Common myeloid progenitor, CD34-positive (primary cell): ENCODE measurements around the gene TMEM101.
A peak's percentile ranks its signal among the peaks of the same experiment; 100 is the strongest.

Experiments
- CTCF ChIA-PET: fragments of 350-600 bp; sonication (Branson Sonifier 250); formaldehyde crosslinking; loops from one replicate; lab custom pipeline; 2021; ENCODE audit warnings: antibody characterized with exemption; lab: Charles Lee
- POLR2A ChIA-PET: fragments of 350-600 bp; sonication (Branson Sonifier 250); formaldehyde crosslinking; loops from one replicate; lab custom pipeline; 2021; ENCODE audit warnings: antibody characterized with exemption; lab: Charles Lee
- DNase-seq, 3 donors: peaks; one replicate each; pipeline versions ENCODE4 v3.0.0 to v3.0.0-alpha.2; 2013
- H3K27ac ChIP-seq, 2 experiments: 1 replicate in 1 of 2; 2 replicates in 1 of 2; pipeline ENCODE4 v1.7.0; 2013; ENCODE audit warnings: inconsistent platforms in 2 of 2, low read length in 2 of 2, mild to moderate bottlenecking in 2 of 2, low read depth in 1 of 2, moderate library complexity in 1 of 2; ENCODE audit not compliant: severe bottlenecking in 2 of 2, insufficient read depth in 1 of 2, poor library complexity in 1 of 2
- H3K27me3 ChIP-seq, 5 experiments: replicated peaks in 2 of 5; 1 replicate in 3 of 5; 2 replicates in 2 of 5; pipeline versions ENCODE4 v1.6.1 to v1.7.0; 2013; ENCODE audit warnings: low read length in 4 of 5, mild to moderate bottlenecking in 2 of 5, moderate library complexity in 2 of 5, inconsistent platforms in 1 of 5; ENCODE audit not compliant: insufficient read depth in 5 of 5, control insufficient read depth in 4 of 5
- H3K36me3 ChIP-seq, 4 experiments: 1 replicate in 2 of 4; 2 replicates in 2 of 4; pipeline versions ENCODE4 v1.6.1 to v1.7.0; 2013; ENCODE audit warnings: low read length in 3 of 4, control low read depth in 1 of 4, mild to moderate bottlenecking in 1 of 4; ENCODE audit not compliant: control insufficient read depth in 4 of 4, insufficient read depth in 4 of 4
- H3K4me1 ChIP-seq, 4 experiments: 1 replicate in 3 of 4; 2 replicates in 1 of 4; pipeline versions ENCODE4 v1.6.1 to v1.7.1; 2013; ENCODE audit warnings: low read length in 3 of 4, mild to moderate bottlenecking in 3 of 4, control low read depth in 1 of 4, inconsistent platforms in 1 of 4, moderate library complexity in 1 of 4; ENCODE audit not compliant: control insufficient read depth in 4 of 4, insufficient read depth in 4 of 4; ENCODE audit errors: control extremely low read depth in 1 of 4
- H3K4me3 ChIP-seq, 7 experiments: 1 replicate in 4 of 7; 2 replicates in 3 of 7; pipeline versions ENCODE4 v1.5.1 to v1.7.0; 2013; ENCODE audit warnings: mild to moderate bottlenecking in 7 of 7, low read length in 6 of 7, moderate library complexity in 6 of 7, inconsistent platforms in 2 of 7, low read depth in 2 of 7, control low read depth in 1 of 7; ENCODE audit not compliant: insufficient read depth in 4 of 7, control insufficient read depth in 1 of 7; ENCODE audit errors: extremely low read depth in 1 of 7
- H3K9me3 ChIP-seq, 5 experiments: 1 replicate in 4 of 5; 2 replicates in 1 of 5; pipeline versions ENCODE4 v1.6.1 to v1.7.1; 2013; ENCODE audit warnings: low read length in 4 of 5, mild to moderate bottlenecking in 2 of 5, inconsistent platforms in 1 of 5, low read depth in 1 of 5, moderate library complexity in 1 of 5; ENCODE audit not compliant: control insufficient read depth in 4 of 5, insufficient read depth in 2 of 5; ENCODE audit errors: control extremely low read depth in 1 of 5
- WGBS: methylation state at CpG from one replicate; pipeline ENCODE4 v1.1.5; 2013; ENCODE audit not compliant: insufficient coverage; 5-methylcytosine and 5-hydroxymethylcytosine counted together

Gene TMEM101

GRCh38 chr17:43994272-43995149 lies 20.3 kb downstream of the TMEM101 start:
- Histone ChIP-seq H3K4me3 (peak overlapping the region in 3 of 7 experiments; percentile 50 to 72 (median 59)), H3K36me3 (no peaks in the 10 kb centered on the region), H3K9me3 (no peaks in the 10 kb centered on the region), H3K27ac (no peak overlapping the region), H3K27me3 (peaks cover 0 to 29% (median 13%) of the 10 kb centered on the region in 5 experiments), H3K4me1 (peaks cover 0 to 10% (median 6%) of the 10 kb centered on the region in 4 experiments)
- POLR2A ChIA-PET: interaction anchor here (0.8 kb wide), 1 partner anchor 56 kb away, joined by 3 read pairs; no protein-coding TSS in a partner anchor
- CTCF ChIA-PET: interaction anchor here (0.8 to 14.2 kb wide), 16 partner anchors 10 to 136 kb away, joined by 3 to 218 read pairs (median 5); partner anchors contain the start of gene PPY
- WGBS: 7% methylated on average over 47 of the region's 52 CpGs
- peak; percentile 69 to 76 (median 70) for DNase-seq

GRCh38 chr17:43992641-43993040 lies 22.1 kb downstream of the TMEM101 start:
- DNase-seq: peak in 1 of 3 donors; percentile 20
- no peak overlapping the region for H3K4me3 ChIP-seq
- CTCF ChIA-PET: interaction anchor here (1.4 to 14.2 kb wide), 3 partner anchors 51 to 75 kb away, joined by 4 to 218 read pairs (median 4); partner anchors contain the start of gene PPY
- POLR2A ChIA-PET: no interaction called here
- peaks cover 0 to 10% (median 6%) of the 10 kb centered on the region in 4 experiments for H3K4me1 ChIP-seq
- peaks cover 0 to 29% (median 10%) of the 10 kb centered on the region in 5 experiments for H3K27me3 ChIP-seq
- 96% methylated on average over 10 of the region's 14 CpGs for WGBS
- H3K36me3 ChIP-seq: no peaks in the 10 kb centered on the region
- no peak overlapping the region for H3K27ac ChIP-seq
- no peaks in the 10 kb centered on the region for H3K9me3 ChIP-seq

GRCh38 chr17:43988301-43988700 lies 26.5 kb downstream of the TMEM101 start:
- Histone ChIP-seq H3K9me3 (no peaks in the 10 kb centered on the region), H3K36me3 (no peaks in the 10 kb centered on the region), H3K27me3 (peaks cover 0 to 29% (median 24%) of the 10 kb centered on the region in 5 experiments), H3K4me3 (no peak overlapping the region), H3K4me1 (peaks cover 0 to 12% (median 4%) of the 10 kb centered on the region in 4 experiments), H3K27ac (no peak overlapping the region)
- 95% methylated on average over 8 of the region's 9 CpGs for WGBS
- no peak for DNase-seq
- ChIA-PET POLR2A (no interaction called here), CTCF (interaction anchor here (1.2 to 3.1 kb wide), 3 partner anchors 45 to 108 kb away, joined by 3 to 8 read pairs (median 5); no protein-coding TSS in a partner anchor)

- POLR2A ChIA-PET: interaction anchor here (0.6 kb wide), 1 partner anchor 10 kb away, joined by 3 read pairs; no protein-coding TSS in a partner anchor
- H3K36me3 ChIP-seq: no peaks in the 10 kb centered on the region
- CTCF ChIA-PET: interaction anchor here (0.9 to 3.1 kb wide), 8 partner anchors 9 to 107 kb away, joined by 3 to 8 read pairs (median 4); no protein-coding TSS in a partner anchor
- no peak for DNase-seq
- no peaks in the 10 kb centered on the region for H3K9me3 ChIP-seq
- H3K27ac ChIP-seq: no peak overlapping the region
- peaks cover 0 to 39% (median 31%) of the 10 kb centered on the region in 5 experiments for H3K27me3 ChIP-seq
- H3K4me3 ChIP-seq: no peak overlapping the region
- WGBS: 77% methylated on average over 11 of the region's 12 CpGs
- peaks cover 0 to 14% (median 5%) of the 10 kb centered on the region in 4 experiments for H3K4me1 ChIP-seq
Observed at GRCh38 chr17:43987131-43988021, 27.4 kb downstream of the TMEM101 start.

- no peak overlapping the region for H3K4me3 ChIP-seq
- no peak for DNase-seq
- POLR2A ChIA-PET: interaction anchor here (0.6 kb wide), 2 partner anchors 11 to 41 kb away, joined by 3 to 5 read pairs; no protein-coding TSS in a partner anchor
- 94% methylated on average over 5 of the region's 7 CpGs for WGBS
- peaks cover 0 to 14% (median 5%) of the 10 kb centered on the region in 4 experiments for H3K4me1 ChIP-seq
- peaks cover 2 to 44% (median 39%) of the 10 kb centered on the region in 5 experiments for H3K27me3 ChIP-seq
- H3K27ac ChIP-seq: no peak overlapping the region
- no peaks in the 10 kb centered on the region for H3K36me3 ChIP-seq
- CTCF ChIA-PET: interaction anchor here (0.9 to 3.1 kb wide), 7 partner anchors 10 to 86 kb away, joined by 3 to 8 read pairs (median 4); no protein-coding TSS in a partner anchor
- H3K9me3 ChIP-seq: no peaks in the 10 kb centered on the region
Observed at GRCh38 chr17:43986225-43986981, 28.4 kb downstream of the TMEM101 start.

- 100% methylated on average over 5 of the region's 8 CpGs for WGBS
- Histone ChIP-seq H3K4me3 (no peak overlapping the region), H3K27ac (no peak overlapping the region), H3K36me3 (no peaks in the 10 kb centered on the region), H3K9me3 (no peaks in the 10 kb centered on the region), H3K27me3 (peaks cover 2 to 44% (median 39%) of the 10 kb centered on the region in 5 experiments), H3K4me1 (peaks cover 0 to 14% (median 5%) of the 10 kb centered on the region in 4 experiments)
- CTCF ChIA-PET: interaction anchor here (1.3 to 2.4 kb wide), 5 partner anchors 10 to 41 kb away, joined by 3 to 11 read pairs (median 3); no protein-coding TSS in a partner anchor
- POLR2A ChIA-PET: no interaction called here
- DNase-seq: no peak
Observed at GRCh38 chr17:43984521-43984920, 30.2 kb downstream of the TMEM101 start.
